Stimulated activated CD8-positive, alpha-beta memory T cell treated with anti-CD3 and anti-CD28 coated beads, Interleukin-12 subunit alpha, Interleukin-12 subunit beta, amount 100 ng/mL, for 4 hours (primary cell): Measurements from ENCODE around the gene SLC15A3.

Source experiments
- DNase-seq: peaks from one replicate; pipeline ENCODE4 v3.0.0-alpha.2; 2020; ENCODE audit warnings: low read depth

SLC15A3 gene

DNA sequence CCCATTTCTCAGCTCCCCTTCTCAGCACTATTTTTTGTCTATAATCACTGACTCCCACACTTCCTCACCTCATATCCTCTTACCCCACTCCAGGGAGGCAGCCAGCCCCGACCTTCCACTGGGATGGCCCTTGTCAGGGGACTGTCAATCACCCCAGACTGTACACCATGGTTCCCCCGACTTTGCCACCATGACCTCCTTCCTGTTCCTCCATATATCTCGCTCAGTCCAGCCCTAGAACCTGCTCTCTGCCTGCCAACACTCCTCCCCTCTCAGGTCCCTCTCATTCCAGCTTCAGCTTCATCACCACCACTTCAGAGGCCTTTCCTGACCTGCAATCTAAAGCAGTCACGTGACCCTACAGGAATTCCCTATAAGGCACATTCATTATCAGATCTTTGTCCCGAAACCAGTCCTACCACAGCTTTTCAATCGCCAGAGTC is 62.1 kb downstream of the SLC15A3 start:
- DNase-seq = no peak

DNA sequence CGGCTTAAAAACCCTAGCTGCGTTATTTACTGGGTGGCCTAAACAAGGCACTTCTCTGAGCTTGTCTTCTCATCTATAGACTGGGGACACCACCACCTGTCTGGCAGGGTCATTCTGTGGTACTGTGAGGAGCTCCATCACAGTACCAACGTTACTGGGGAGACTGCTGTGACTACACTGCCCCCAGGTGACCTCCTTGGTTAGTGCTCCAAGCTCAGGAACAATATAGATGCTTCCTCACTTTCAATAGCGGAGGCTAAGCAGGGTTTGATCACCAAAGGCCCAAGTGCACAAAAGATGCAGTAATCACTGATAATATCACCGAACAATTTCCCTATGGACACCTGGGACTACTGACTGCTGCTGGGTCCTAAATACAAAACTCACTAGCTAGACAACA is 64.4 kb downstream of the SLC15A3 start:
- DNase-seq = no peak
